SK-N-SH (cell line): Measurements from ENCODE around the gene CLEC16A. TPM values are rescaled to one million over a fixed set of nuclear protein-coding genes. Genes with fewer than 3 reads are reported as not detected.

Experiments used
- CTCF ChIA-PET: fragments of 300-600, 350-600 bp; formaldehyde crosslinking; extraction: SDS; loops from one replicate; lab custom pipeline; 2021; lab: Yijun Ruan, JAX
- POLR2A ChIA-PET: fragments of 350-600 bp; sonication (Branson Sonifier 250); formaldehyde crosslinking; extraction: SDS; loops from one replicate; lab custom pipeline; 2020; ENCODE audit warnings: antibody characterized with exemption, inconsistent platforms; lab: Yijun Ruan, JAX
- DNase-seq: peaks from one replicate; pipeline ENCODE4 v3.0.0; 2012
- H2AFZ ChIP-seq: fragments of 200-600 bp; sonication (generic); 2 replicates; pipeline ENCODE4 v1.8.1; 2016; ENCODE audit warnings: antibody characterized with exemption, mild to moderate bottlenecking, low read depth
- H3F3A ChIP-seq: fragments of 200-600 bp; sonication (generic); replicated peaks from 2 replicates; pipeline ENCODE3; 2016; ENCODE audit warnings: antibody characterized with exemption, mild to moderate bottlenecking; ENCODE audit not compliant: insufficient read depth
- H3K27ac ChIP-seq, 2 experiments: fragments of 200-500 bp in 1 of 2; fragments of 200-600 bp in 1 of 2; sonication (Bioruptor generic) in 1 of 2; sonication (generic), shearing (Covaris generic) in 1 of 2; 2 replicates each; pipeline versions ENCODE4 v1.5.1 to v1.6.1; 2014 to 2016; ENCODE audit warnings: low read depth in 2 of 2, inconsistent platforms in 1 of 2, low read length in 1 of 2, mild to moderate bottlenecking in 1 of 2, mixed read lengths in 1 of 2
- H3K27me3 ChIP-seq: fragments of 200-600 bp; sonication (generic), shearing (Covaris generic); 2 replicates; pipeline ENCODE4 v1.6.1; 2016; ENCODE audit warnings: mixed run types; ENCODE audit not compliant: insufficient read depth
- H3K36me3 ChIP-seq, 2 experiments: fragments of 200-500 bp in 1 of 2; fragments of 200-600 bp in 1 of 2; sonication (Bioruptor generic) in 1 of 2; sonication (generic) in 1 of 2; replicated peaks in 1 of 2; 2 replicates each; pipeline versions ENCODE3 to v1.5.1; 2014 to 2016; ENCODE audit warnings: low read length in 1 of 2, mild to moderate bottlenecking in 1 of 2; ENCODE audit not compliant: insufficient read depth in 2 of 2, control insufficient read depth in 1 of 2
- H3K4me1 ChIP-seq, 2 experiments: fragments of 200-500 bp in 1 of 2; fragments of 200-600 bp in 1 of 2; sonication (Bioruptor generic) in 1 of 2; sonication (generic), shearing (Covaris generic) in 1 of 2; 2 replicates each; pipeline versions ENCODE4 v1.5.1 to v1.6.1; 2014 to 2016; ENCODE audit warnings: low read depth in 1 of 2, low read length in 1 of 2, mixed run types in 1 of 2; ENCODE audit not compliant: insufficient read depth in 2 of 2, control insufficient read depth in 1 of 2
- H3K4me2 ChIP-seq: fragments of 200-600 bp; sonication (generic), shearing (Covaris generic); 2 replicates; pipeline ENCODE4 v1.6.1; 2017; ENCODE audit warnings: mixed run types
- H3K4me3 ChIP-seq, 2 experiments: fragments of 200-500 bp in 1 of 2; fragments of 200-600 bp in 1 of 2; sonication (Bioruptor generic) in 1 of 2; sonication (generic), shearing (Covaris generic) in 1 of 2; 2 replicates each; pipeline versions ENCODE4 v1.5.1 to v1.8.1; 2014 to 2016; ENCODE audit warnings: low read depth in 2 of 2, inconsistent platforms in 1 of 2, low read length in 1 of 2, mild to moderate bottlenecking in 1 of 2, mixed read lengths in 1 of 2, moderate library complexity in 1 of 2
- H3K79me2 ChIP-seq: fragments of 200-600 bp; sonication (generic); 2 replicates; pipeline ENCODE4 v1.8.1; 2017; ENCODE audit warnings: mild to moderate bottlenecking; ENCODE audit not compliant: insufficient read depth
- H3K9ac ChIP-seq: fragments of 200-600 bp; sonication (generic); 2 replicates; pipeline ENCODE4 v1.6.1; 2017; ENCODE audit warnings: mixed run types
- H3K9me2 ChIP-seq: fragments of 200-600 bp; sonication (generic); 2 replicates; pipeline ENCODE4 v1.6.1; 2017; ENCODE audit warnings: mixed run types
- H3K9me3 ChIP-seq: fragments of 200-600 bp; sonication (generic); 2 replicates; pipeline ENCODE4 v1.6.1; 2017; ENCODE audit warnings: mixed run types, mild to moderate bottlenecking, moderate library complexity
- H4K20me1 ChIP-seq: fragments of 200-600 bp; sonication (generic); 2 replicates; pipeline ENCODE4 v1.6.1; 2017; ENCODE audit warnings: mild to moderate bottlenecking, mixed run types; ENCODE audit not compliant: insufficient read depth
- CHD2 ChIP-seq: fragments of 150-350 bp; IDR thresholded peaks from 2 replicates; pipeline ENCODE4 v1.6.1; 2018; ENCODE audit warnings: low read length; ENCODE audit not compliant: partially characterized antibody
- ELF1 ChIP-seq: IDR thresholded peaks from 2 replicates; pipeline ENCODE4 v1.4.0; 2012
- EP300 ChIP-seq, 2 experiments: IDR thresholded peaks; 2 replicates each; pipeline versions ENCODE4 v1.4.0 to v1.6.1; 2012; ENCODE audit warnings: borderline replicate concordance in 1 of 2, low read depth in 1 of 2, low read length in 1 of 2
- EZH2phosphoT487 ChIP-seq: fragments of 200-600 bp; sonication (generic); IDR thresholded peaks from 2 replicates; pipeline ENCODE4 v1.6.1; 2017; ENCODE audit warnings: low read depth, mixed run types, mild to moderate bottlenecking, antibody characterized with exemption, moderate library complexity, borderline replicate concordance
- FOSL2 ChIP-seq: IDR thresholded peaks from 2 replicates; pipeline ENCODE4 v1.4.0; 2012; ENCODE audit warnings: low read depth, mild to moderate bottlenecking, moderate library complexity, borderline replicate concordance
- FOXJ3 ChIP-seq: sonication (generic); formaldehyde crosslinking; IDR thresholded peaks from 2 replicates; pipeline ENCODE4 v1.5.1; 2020; ENCODE audit warnings: mild to moderate bottlenecking, missing genetic modification reagents
- FOXM1 ChIP-seq: IDR thresholded peaks from 2 replicates; pipeline ENCODE4 v1.4.0; 2012; ENCODE audit warnings: low read depth, mild to moderate bottlenecking
- GATA2 ChIP-seq: sonication (generic); formaldehyde crosslinking; IDR thresholded peaks from 2 replicates; pipeline ENCODE4 v1.5.0; 2020; ENCODE audit warnings: mild to moderate bottlenecking, missing genetic modification reagents
- JUND ChIP-seq: IDR thresholded peaks from 2 replicates; pipeline ENCODE4 v1.4.0; 2012
- MEF2A ChIP-seq: IDR thresholded peaks from 2 replicates; pipeline ENCODE4 v1.4.0; 2012; ENCODE audit warnings: low read depth, borderline replicate concordance
- NRF1 ChIP-seq: IDR thresholded peaks from 2 replicates; pipeline ENCODE4 v1.6.1; 2012; ENCODE audit warnings: low read depth, mild to moderate bottlenecking, low read length
- RAD21 ChIP-seq: IDR thresholded peaks from 2 replicates; pipeline ENCODE4 v1.6.1; 2012; ENCODE audit warnings: mild to moderate bottlenecking, low read length
- RCOR1 ChIP-seq: fragments of 150-350 bp; IDR thresholded peaks from 2 replicates; pipeline ENCODE4 v1.6.1; 2017; ENCODE audit warnings: antibody characterized with exemption, low read length
- TCF12 ChIP-seq: IDR thresholded peaks from 2 replicates; pipeline ENCODE4 v1.4.0; 2012
- YY1 ChIP-seq: IDR thresholded peaks from 2 replicates; pipeline ENCODE4 v1.4.0; 2012; ENCODE audit warnings: low read depth, mild to moderate bottlenecking
- WGBS: methylation state at CpG from one replicate; pipeline ENCODE4 v1.1.6; 2017; ENCODE audit warnings: low lambda C conversion rate; 5-methylcytosine and 5-hydroxymethylcytosine counted together
- polyA plus RNA-seq, 3 experiments: library from polyadenylated mRNA; depleted of rRNA; stranded (reverse); fragments of >200 nt; gene quantifications; 2 replicates each; pipeline ENCODE4 v1.2.3, GENCODE V29; 2012
- TF ChIP-seq, protein P1 (sequence below): fragments of 200-600 bp; sonication (generic); IDR thresholded peaks from 2 replicates; pipeline ENCODE4 v1.6.1; 2017; ENCODE audit warnings: antibody characterized with exemption, mild to moderate bottlenecking, moderate library complexity
- TF ChIP-seq, protein P2 (sequence below): fragments of 150-350 bp; IDR thresholded peaks from 2 replicates; pipeline ENCODE4 v1.6.1; 2017; ENCODE audit warnings: antibody characterized with exemption, low read length, low read depth, borderline replicate concordance
- TF ChIP-seq, protein P3 (sequence below): IDR thresholded peaks from 2 replicates; pipeline ENCODE4 v1.6.1; 2012; ENCODE audit warnings: mild to moderate bottlenecking, low read depth, low read length, moderate library complexity
- TF ChIP-seq, protein P4 (sequence below): fragments of 150-350 bp; IDR thresholded peaks from 2 replicates; pipeline ENCODE4 v1.6.1; 2016; ENCODE audit warnings: mild to moderate bottlenecking, low read depth, low read length

The CLEC16A gene
- polyA plus RNA-seq, 1 of the 3 experiments (the other 2 are of a cell fraction), result 13.7 TPM

DNA sequence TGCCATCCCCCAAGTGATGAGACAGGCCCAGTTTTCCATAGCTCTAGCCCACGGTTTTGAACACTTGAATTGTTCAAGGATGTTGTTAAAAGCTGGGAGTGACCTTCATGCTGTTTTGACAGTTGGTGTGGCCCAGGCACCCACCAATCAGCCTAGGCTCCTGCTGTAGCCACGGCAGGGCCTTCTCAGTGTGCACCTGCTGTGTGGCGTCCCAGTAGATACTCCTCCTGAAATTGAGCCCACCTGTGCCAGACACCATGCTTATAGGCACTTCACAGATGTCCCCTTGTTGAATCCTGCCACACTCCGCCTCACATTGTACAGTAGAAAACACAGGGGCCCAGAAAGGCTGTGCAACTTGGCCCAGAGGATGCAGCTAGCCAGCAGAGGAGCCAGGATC is 225.3 kb downstream of the CLEC16A start (continued):
- TF ChIP-seq GATA2 (CRISPR knock-in tag), result no peak
- TF ChIP-seq RAD21, result no peak
- TF ChIP-seq JUND, result no peak
- no peak for TF ChIP-seq YY1
- TF ChIP-seq, all 33 proteins: peak for 0

DNA sequence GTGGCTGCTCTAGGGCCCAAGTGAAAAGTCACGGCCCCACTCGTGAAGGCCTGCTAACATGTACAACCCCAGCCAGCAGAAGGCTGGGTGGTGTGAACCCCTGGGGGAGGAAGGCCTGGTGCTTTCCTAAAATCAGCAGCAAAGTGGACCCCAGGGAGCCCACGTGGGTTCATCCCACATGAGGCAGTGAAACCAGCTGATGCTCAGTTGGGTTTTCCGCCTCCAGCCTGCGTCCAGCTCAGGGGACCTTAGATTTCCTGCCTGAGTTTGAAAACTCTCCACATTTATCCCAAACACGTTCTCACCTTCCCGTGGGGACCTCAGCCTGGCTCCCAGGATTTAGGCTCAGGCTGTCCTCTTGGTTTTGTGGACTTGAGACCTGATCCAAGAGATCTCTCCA is 225.8 kb downstream of the CLEC16A start:
- H3K9me2 ChIP-seq, result no peaks in the 10 kb centered on the region
- no peak overlapping the region for H3K4me3 ChIP-seq
- H4K20me1 ChIP-seq, result no peaks in the 10 kb centered on the region
- no peak overlapping the region for H3K4me2 ChIP-seq
- WGBS, result 91% methylated on average over 6 of the region's 7 CpGs
- CTCF ChIA-PET, result no interaction called here
- DNase-seq, result no peak
- H3K4me1 ChIP-seq, result no peaks in the 10 kb centered on the region
- no peak for TF ChIP-seq TCF12
- TF ChIP-seq GATA2 (CRISPR knock-in tag), result no peak
- no peak for TF ChIP-seq EZH2phosphoT487
- no peak for TF ChIP-seq RCOR1
- no peak for TF ChIP-seq FOXM1
- no peak for TF ChIP-seq NRF1
- TF ChIP-seq, all 33 proteins: peak for 0
- no peak overlapping the region for H3K27ac ChIP-seq
- H3K36me3 ChIP-seq, result peaks cover 0 to 14% of the 10 kb centered on the region in 2 experiments
- no peaks in the 10 kb centered on the region for H3K9me3 ChIP-seq
- H2AFZ ChIP-seq, result no peak overlapping the region
- POLR2A ChIA-PET, result no interaction called here
- no peak overlapping the region for H3K9ac ChIP-seq
- H3K79me2 ChIP-seq, result no peaks in the 10 kb centered on the region
- no peaks in the 10 kb centered on the region for H3K27me3 ChIP-seq
- H3F3A ChIP-seq, result no peaks in the 10 kb centered on the region

DNA sequence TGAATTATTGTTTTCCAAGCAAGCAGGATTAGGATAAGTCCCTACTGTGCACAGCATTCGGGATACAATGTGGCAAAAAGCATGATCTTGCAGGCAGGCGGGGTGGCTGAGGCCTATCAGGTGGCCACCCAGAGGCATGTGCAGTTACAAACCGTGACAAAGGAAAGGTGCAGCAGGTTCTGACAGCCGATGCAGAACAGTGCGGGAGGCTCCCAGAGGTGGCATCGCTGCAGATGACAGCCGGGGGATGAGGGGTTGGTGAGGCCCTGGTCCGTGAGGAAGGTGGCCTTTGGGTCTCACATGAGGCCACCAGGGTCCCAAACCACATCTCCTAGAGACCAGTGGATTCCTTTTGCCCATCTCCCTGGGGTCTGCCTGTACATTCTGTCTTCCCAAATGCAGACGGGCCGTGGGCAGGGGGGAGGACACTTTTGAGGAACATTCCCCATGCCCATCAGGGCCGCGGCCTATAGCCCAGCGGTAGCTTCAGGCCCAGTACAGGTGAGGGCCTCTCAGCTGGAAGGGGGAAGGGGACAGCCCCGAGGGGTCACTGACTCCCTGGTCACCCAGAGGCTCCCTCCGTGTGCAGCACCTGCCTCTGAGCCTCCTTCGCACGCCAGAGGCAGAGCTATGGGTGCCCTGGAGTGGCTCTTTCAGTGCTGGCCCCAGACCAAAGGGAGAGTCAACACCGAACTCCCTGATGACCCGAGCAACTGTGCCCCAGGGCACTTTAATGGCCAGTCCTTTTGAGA is 226.5 kb downstream of the CLEC16A start:
- no peaks in the 10 kb centered on the region for H3K9me3 ChIP-seq
- DNase-seq, result no peak
- ChIA-PET CTCF (no interaction called here), POLR2A (interaction anchor here (0.6 kb wide), 1 partner anchor 880 kb away, joined by 3 read pairs; no protein-coding TSS in a partner anchor)
- no peaks in the 10 kb centered on the region for H3F3A ChIP-seq
- H3K79me2 ChIP-seq, result no peaks in the 10 kb centered on the region
- no peak overlapping the region for H3K4me2 ChIP-seq
- WGBS, result 85% methylated on average over 9 of the region's 19 CpGs
- no peaks in the 10 kb centered on the region for H3K27me3 ChIP-seq
- H3K36me3 ChIP-seq, result peaks cover 0 to 14% of the 10 kb centered on the region in 2 experiments
- no peaks in the 10 kb centered on the region for H3K4me1 ChIP-seq
- no peak overlapping the region for H3K9ac ChIP-seq
- H3K27ac ChIP-seq, result no peak overlapping the region
- no peak overlapping the region for H2AFZ ChIP-seq
- H3K4me3 ChIP-seq, result no peak overlapping the region
- H4K20me1 ChIP-seq, result no peaks in the 10 kb centered on the region
- no peaks in the 10 kb centered on the region for H3K9me2 ChIP-seq
- TF ChIP-seq, protein P1, sequence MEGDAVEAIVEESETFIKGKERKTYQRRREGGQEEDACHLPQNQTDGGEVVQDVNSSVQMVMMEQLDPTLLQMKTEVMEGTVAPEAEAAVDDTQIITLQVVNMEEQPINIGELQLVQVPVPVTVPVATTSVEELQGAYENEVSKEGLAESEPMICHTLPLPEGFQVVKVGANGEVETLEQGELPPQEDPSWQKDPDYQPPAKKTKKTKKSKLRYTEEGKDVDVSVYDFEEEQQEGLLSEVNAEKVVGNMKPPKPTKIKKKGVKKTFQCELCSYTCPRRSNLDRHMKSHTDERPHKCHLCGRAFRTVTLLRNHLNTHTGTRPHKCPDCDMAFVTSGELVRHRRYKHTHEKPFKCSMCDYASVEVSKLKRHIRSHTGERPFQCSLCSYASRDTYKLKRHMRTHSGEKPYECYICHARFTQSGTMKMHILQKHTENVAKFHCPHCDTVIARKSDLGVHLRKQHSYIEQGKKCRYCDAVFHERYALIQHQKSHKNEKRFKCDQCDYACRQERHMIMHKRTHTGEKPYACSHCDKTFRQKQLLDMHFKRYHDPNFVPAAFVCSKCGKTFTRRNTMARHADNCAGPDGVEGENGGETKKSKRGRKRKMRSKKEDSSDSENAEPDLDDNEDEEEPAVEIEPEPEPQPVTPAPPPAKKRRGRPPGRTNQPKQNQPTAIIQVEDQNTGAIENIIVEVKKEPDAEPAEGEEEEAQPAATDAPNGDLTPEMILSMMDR, result no peak
- TF ChIP-seq EP300 (IDR thresholded peaks at IDR 0.05; ENCODE audit: borderline replicate concordance in 1 of 2, low read depth in 1 of 2, low read length in 1 of 2), result no peak
- TF ChIP-seq, protein P2, sequence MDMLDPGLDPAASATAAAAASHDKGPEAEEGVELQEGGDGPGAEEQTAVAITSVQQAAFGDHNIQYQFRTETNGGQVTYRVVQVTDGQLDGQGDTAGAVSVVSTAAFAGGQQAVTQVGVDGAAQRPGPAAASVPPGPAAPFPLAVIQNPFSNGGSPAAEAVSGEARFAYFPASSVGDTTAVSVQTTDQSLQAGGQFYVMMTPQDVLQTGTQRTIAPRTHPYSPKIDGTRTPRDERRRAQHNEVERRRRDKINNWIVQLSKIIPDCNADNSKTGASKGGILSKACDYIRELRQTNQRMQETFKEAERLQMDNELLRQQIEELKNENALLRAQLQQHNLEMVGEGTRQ, result no peak
- no peak for TF ChIP-seq MEF2A
- TF ChIP-seq, protein P3, sequence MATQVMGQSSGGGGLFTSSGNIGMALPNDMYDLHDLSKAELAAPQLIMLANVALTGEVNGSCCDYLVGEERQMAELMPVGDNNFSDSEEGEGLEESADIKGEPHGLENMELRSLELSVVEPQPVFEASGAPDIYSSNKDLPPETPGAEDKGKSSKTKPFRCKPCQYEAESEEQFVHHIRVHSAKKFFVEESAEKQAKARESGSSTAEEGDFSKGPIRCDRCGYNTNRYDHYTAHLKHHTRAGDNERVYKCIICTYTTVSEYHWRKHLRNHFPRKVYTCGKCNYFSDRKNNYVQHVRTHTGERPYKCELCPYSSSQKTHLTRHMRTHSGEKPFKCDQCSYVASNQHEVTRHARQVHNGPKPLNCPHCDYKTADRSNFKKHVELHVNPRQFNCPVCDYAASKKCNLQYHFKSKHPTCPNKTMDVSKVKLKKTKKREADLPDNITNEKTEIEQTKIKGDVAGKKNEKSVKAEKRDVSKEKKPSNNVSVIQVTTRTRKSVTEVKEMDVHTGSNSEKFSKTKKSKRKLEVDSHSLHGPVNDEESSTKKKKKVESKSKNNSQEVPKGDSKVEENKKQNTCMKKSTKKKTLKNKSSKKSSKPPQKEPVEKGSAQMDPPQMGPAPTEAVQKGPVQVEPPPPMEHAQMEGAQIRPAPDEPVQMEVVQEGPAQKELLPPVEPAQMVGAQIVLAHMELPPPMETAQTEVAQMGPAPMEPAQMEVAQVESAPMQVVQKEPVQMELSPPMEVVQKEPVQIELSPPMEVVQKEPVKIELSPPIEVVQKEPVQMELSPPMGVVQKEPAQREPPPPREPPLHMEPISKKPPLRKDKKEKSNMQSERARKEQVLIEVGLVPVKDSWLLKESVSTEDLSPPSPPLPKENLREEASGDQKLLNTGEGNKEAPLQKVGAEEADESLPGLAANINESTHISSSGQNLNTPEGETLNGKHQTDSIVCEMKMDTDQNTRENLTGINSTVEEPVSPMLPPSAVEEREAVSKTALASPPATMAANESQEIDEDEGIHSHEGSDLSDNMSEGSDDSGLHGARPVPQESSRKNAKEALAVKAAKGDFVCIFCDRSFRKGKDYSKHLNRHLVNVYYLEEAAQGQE, result no peak
- TF ChIP-seq GATA2 (CRISPR knock-in tag), result no peak
- no peak for TF ChIP-seq FOSL2
- TF ChIP-seq FOXJ3, result no peak
- TF ChIP-seq ELF1, result no peak
- TF ChIP-seq, protein P4, sequence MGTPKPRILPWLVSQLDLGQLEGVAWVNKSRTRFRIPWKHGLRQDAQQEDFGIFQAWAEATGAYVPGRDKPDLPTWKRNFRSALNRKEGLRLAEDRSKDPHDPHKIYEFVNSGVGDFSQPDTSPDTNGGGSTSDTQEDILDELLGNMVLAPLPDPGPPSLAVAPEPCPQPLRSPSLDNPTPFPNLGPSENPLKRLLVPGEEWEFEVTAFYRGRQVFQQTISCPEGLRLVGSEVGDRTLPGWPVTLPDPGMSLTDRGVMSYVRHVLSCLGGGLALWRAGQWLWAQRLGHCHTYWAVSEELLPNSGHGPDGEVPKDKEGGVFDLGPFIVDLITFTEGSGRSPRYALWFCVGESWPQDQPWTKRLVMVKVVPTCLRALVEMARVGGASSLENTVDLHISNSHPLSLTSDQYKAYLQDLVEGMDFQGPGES, result no peak
- TF ChIP-seq CHD2, result no peak
- no peak for TF ChIP-seq FOXM1
